T1000 (cell line): ENCODE measurements around the gene TRIM37.

ENCODE experiments used
- DNase-seq: peaks from one replicate; lab custom pipeline; 2025; ENCODE audit warnings: mixed read lengths; lab: John Stamatoyannopoulos, UW

TRIM37 gene

GRCh38 chr17:59028328-59028727 lies 78.4 kb downstream of the TRIM37 start:
- DNase-seq, result no peak

- DNase-seq, result no peak
Measured at GRCh38 chr17:59027750-59028149, 78.9 kb downstream of the TRIM37 start.

GRCh38 chr17:59026176-59026939 lies 80.3 kb downstream of the TRIM37 start:
- DNase-seq, result no peak

- DNase-seq, result no peak
Measured at GRCh38 chr17:59024916-59025315, 81.8 kb downstream of the TRIM37 start.

GRCh38 chr17:59018019-59018418 lies 88.7 kb downstream of the TRIM37 start:
- no peak for DNase-seq

- no peak for DNase-seq
Measured at GRCh38 chr17:59011975-59012374, 94.7 kb downstream of the TRIM37 start.

- no peak for DNase-seq
Measured at GRCh38 chr17:59010026-59010425, 96.7 kb downstream of the TRIM37 start.

- no peak for DNase-seq
Measured at GRCh38 chr17:59008737-59009136, 97.9 kb downstream of the TRIM37 start.

- no peak for DNase-seq
Measured at GRCh38 chr17:59007995-59008394, 98.7 kb downstream of the TRIM37 start.

GRCh38 chr17:59004338-59005111 lies 102.2 kb downstream of the TRIM37 start:
- DNase-seq, result peak; percentile 33

GRCh38 chr17:59003860-59004259 lies 102.8 kb downstream of the TRIM37 start:
- DNase-seq, result no peak

- DNase-seq, result no peak
Measured at GRCh38 chr17:59002848-59003247, 103.8 kb downstream of the TRIM37 start.

- no peak for DNase-seq
Measured at GRCh38 chr17:59002126-59002525, 104.6 kb downstream of the TRIM37 start.

- DNase-seq, result no peak
Measured at GRCh38 chr17:59001158-59001814, 105.4 kb downstream of the TRIM37 start.

- DNase-seq, result no peak
Measured at GRCh38 chr17:59000022-59000421, 106.7 kb downstream of the TRIM37 start.

- no peak for DNase-seq
Measured at GRCh38 chr17:58999500-58999899, 107.2 kb downstream of the TRIM37 start.

- no peak for DNase-seq
Measured at GRCh38 chr17:58998871-58999270, 107.8 kb downstream of the TRIM37 start.

- DNase-seq, result no peak
Measured at GRCh38 chr17:58997756-58998553, 108.7 kb downstream of the TRIM37 start.

- no peak for DNase-seq
Measured at GRCh38 chr17:58996968-58997367, 109.7 kb downstream of the TRIM37 start.

- no peak for DNase-seq
Measured at GRCh38 chr17:58995247-58995940, 111.3 kb downstream of the TRIM37 start.

GRCh38 chr17:58993311-58993710 lies 113.4 kb downstream of the TRIM37 start:
- DNase-seq, result no peak
